HL-60/S4 (cell line): ENCODE data around the gene SECISBP2.
"Not testable (repeated sequence)": the region's sequence is repeated elsewhere in the genome, so short reads cannot be mapped to it uniquely, and the experiment has no call there.

Experiments used
- in situ Hi-C: fragments of 300-500 bp; cut with MboI; formaldehyde crosslinking; loops from 2 replicates; pipeline ENCODE4 v1.14.3; 2022; ENCODE audit warnings: low sequenced_read_pairs

The SECISBP2 gene, protein sequence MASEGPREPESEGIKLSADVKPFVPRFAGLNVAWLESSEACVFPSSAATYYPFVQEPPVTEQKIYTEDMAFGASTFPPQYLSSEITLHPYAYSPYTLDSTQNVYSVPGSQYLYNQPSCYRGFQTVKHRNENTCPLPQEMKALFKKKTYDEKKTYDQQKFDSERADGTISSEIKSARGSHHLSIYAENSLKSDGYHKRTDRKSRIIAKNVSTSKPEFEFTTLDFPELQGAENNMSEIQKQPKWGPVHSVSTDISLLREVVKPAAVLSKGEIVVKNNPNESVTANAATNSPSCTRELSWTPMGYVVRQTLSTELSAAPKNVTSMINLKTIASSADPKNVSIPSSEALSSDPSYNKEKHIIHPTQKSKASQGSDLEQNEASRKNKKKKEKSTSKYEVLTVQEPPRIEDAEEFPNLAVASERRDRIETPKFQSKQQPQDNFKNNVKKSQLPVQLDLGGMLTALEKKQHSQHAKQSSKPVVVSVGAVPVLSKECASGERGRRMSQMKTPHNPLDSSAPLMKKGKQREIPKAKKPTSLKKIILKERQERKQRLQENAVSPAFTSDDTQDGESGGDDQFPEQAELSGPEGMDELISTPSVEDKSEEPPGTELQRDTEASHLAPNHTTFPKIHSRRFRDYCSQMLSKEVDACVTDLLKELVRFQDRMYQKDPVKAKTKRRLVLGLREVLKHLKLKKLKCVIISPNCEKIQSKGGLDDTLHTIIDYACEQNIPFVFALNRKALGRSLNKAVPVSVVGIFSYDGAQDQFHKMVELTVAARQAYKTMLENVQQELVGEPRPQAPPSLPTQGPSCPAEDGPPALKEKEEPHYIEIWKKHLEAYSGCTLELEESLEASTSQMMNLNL

DNA sequence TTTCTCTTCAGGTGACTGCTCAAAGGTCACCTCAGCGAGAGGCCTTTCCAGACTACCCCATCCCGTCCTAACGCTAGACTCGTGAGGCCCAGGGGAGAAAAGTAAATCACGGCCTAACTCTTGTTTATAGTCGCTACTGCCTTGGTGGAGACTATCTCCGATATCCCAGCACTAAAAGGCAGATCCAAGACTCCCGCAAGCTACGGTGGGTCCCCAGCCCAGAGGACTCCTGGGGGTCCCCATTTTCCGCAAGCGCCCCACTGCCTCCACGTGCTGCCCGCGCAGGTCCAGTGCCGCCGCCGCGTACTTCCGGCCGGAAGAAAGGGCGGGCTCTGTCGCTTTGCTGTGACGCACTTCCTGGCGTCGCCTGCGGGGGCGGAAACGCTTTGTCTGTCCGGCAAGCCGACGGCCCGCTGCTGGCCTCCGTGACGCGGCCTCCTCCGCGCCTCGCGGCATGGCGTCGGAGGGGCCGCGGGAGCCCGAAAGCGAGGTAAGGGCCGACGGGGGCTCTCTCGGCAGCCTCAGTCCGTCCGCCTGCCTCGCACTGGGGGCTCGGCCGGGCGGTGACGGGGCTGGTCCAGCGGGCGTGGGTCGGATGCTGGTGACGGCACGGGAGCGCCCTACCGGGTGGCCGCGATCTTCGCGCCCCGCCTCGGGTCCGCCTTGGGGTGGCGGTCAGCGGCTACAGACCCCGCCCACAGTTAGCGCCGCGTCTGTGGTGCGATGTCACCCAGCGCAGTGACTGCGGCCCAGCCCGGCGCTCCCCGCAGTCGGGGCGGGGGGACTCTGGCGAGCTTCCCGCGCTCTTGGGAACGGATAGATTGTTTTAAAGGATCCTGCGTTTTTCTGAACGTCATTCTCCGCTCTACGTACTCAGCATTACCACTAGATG, at the start of gene SECISBP2:
Gene SECISBP2, plus strand, starts transcription at position 378 of the 892 bp plus-strand sequence. Its CDS starts 77 bp downstream, at position 455.
- in situ Hi-C loops: no loop called here

DNA sequence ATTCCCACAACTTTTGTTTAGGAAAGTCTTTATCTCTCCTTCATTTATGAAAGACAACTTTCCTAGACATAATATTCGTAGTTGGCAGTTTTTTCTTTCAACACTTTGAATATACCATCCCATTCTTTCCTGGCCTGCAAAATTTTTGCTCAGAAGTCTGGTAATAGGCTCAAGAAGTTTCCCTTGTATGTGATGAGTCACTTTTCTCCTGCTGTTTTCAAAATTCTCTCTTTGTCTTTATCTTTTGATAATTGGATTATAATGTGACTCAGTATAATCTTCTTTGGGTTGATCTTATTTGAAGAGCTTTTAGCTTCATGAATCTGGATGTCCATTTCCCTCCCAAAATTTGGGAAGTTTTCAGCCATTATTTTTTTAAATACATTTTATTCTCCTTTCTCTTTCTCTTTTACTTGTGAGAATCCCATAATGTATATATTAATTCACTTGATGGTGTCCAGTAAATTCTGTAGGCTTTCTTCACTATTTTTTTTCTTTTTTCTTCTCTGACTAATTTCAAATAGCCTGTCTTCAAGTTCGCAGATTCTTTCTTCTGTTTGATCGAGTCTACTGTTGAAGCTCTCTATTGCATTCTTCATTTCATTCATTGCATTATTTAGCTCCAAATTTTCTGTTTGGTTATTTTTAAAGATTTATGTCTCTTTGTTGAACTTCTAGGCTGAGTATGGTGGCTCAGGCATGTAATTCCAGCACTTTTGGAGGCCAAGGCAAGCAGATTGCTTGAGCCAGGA, 44.6 kb upstream of the SECISBP2 start:
- in situ Hi-C loops: loop anchor here (10.0 to 25.0 kb wide), 4 partner anchors 59 to 1311 kb away; partner anchors contain the start of gene CDK20

DNA sequence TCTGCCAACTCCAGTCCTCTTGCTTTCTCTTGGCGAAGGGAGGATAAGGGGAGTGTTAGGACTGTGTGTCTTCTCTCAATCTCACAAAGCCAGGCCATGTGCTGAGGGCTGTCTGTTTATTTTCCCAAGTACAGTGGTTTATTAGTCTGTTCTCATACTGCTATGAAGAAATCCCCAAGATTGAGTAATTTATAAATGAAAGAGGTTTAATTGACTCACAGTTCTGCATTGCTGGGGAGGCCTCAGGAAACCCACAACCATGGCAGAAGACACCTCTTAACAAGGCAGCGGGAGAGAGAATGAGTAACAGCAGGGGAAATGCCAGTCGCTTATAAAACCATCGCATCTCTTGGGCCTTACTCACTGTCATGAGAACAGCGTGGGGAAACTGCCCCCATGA, 43.5 kb upstream of the SECISBP2 start:
- in situ Hi-C loops: loop anchor here (10.0 to 25.0 kb wide), 5 partner anchors 60 to 1313 kb away; partner anchors contain the start of gene CDK20

DNA sequence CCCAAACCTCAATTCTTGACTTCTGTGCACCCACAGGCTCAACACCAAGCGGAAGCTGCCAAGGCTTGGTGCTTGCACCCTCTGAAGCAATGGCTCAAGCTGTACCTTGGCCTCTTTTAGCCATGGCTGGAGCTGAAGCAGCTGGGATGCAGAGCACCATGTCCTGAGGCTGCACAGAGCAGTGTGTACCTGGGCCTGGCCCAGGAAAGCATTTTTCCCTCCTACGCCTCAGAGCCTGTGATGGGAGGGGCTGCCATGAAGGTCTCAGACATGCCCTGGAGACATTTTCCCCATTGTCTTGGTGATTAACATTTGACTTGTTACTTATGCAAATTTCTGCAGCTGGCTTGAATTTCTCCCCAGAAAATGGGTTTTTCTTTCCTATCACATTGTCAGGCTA, 42.3 kb upstream of the SECISBP2 start:
- in situ Hi-C loops: loop anchor here (10.0 to 25.0 kb wide), 3 partner anchors 61 to 681 kb away; no protein-coding TSS in a partner anchor

DNA sequence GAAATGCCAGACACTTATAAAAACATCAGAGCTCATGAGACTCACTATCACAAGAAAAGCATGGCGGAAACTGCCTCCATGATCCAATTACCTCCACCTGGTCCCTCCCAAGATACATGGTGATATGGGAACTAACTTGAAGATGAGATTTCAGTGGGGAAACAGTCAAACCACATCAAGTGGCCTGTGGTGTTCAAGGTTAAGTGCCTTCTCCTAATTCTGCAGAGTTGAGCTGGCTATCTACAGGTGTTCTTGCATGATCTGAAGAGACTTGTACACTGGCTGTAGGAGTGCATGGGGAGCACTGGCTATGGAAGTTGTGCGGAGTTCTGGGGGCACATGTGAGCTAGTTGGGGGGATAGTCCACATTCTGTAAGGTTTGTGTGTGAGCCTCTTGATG, 41.3 kb upstream of the SECISBP2 start:
- in situ Hi-C loops: loop anchor here (10.0 to 25.0 kb wide), 3 partner anchors 62 to 682 kb away; no protein-coding TSS in a partner anchor

DNA sequence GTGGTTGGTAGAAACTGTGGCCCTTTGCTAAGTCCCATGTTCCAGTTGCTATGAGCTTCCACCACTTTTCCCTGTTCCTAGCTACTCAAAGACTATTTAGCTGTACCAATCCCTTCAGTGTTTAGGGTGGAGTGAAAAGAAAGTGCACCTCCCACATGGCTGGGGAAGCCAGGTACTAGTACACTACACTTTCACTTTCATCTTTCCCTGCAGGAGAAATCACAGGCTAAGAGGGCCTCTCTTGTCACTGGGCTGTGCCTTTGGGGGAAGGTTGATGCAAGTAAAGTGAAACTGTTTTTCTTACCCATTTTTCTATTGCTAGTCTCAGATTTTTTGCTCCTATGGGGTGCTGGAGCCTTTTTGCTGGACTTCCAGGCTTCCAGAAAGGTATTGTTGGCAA, 40.8 kb upstream of the SECISBP2 start:
- in situ Hi-C loops: loop anchor here (10.0 to 25.0 kb wide), 3 partner anchors 63 to 683 kb away; no protein-coding TSS in a partner anchor

DNA sequence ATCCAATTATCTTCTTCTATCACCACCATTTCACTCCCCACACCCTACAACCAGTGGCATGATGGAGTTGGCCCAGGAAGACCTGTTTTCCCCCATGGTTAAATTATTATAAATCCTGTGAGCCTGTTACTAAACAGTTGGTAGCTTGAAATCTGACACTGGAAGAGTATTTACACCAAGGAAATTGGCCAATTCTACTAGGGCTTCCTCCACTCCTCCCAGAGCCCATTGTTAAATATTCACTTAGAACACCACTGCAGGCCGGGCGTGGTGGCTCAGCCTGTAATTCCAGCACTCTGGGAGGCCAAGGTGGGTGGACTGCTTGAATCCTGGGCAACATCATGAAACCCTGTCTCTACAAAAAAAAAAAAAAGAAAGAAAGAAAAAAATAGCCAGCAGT, 39.7 kb upstream of the SECISBP2 start:
- in situ Hi-C loops: loop anchor here (10.0 to 25.0 kb wide), 3 partner anchors 64 to 684 kb away; no protein-coding TSS in a partner anchor

DNA sequence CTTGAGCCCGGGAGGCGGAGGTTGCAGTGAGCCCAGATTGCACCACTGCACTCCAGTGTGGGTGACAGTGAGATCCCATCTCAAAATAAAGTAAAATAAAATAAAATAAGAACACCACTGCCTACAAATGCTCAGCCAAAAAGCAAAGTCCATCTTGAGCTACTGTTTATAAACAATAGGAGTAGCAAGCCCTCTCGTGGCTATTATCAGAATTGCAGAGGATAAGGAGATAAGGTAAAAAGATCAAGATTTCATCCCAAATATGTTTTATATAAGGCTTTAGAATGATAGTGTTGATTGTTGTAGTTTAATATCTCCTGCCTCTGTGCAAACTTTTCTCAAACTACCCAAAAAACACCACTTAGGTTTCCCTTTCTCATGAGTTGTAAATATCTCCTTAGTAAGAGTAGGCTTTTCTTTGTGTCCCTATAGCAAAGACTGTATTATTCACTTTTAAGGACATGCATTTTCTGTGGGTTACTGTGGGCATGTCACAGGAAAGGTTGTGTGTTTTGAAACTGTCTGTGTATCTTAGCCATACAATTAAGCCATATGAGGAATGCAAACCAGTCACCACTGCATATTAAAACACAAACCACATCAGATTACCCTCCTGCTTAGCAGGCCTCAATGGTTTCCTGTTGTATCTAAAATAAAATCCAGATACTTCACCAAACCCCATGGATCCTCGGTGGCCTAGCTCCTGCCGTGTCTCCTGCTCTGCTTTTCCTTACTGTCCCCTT, 39.1 kb upstream of the SECISBP2 start:
- in situ Hi-C loops: loop anchor here (10.0 to 25.0 kb wide), 3 partner anchors 64 to 684 kb away; no protein-coding TSS in a partner anchor

DNA sequence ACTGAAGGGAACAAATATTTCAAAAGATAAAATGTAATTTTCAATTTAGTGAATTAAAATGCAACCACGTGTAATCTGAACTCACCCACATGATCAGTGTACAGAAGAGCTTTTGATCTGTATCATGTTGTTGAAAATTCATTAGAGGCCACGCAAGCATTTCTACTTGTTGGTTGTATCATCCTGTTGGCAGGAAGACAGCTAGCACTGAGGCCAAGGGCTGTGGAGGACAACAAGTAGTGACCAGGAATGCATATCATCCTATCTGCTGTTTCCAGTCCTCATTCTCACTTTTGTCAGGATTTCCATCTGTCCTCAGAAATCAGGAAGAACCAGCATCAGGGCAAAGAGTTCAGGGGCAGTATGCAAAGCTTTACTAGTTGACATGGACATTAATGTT, 37.2 kb upstream of the SECISBP2 start:
- in situ Hi-C loops: loop anchor here (25.0 kb wide), 1 partner anchor 269 kb away; no protein-coding TSS in a partner anchor

DNA sequence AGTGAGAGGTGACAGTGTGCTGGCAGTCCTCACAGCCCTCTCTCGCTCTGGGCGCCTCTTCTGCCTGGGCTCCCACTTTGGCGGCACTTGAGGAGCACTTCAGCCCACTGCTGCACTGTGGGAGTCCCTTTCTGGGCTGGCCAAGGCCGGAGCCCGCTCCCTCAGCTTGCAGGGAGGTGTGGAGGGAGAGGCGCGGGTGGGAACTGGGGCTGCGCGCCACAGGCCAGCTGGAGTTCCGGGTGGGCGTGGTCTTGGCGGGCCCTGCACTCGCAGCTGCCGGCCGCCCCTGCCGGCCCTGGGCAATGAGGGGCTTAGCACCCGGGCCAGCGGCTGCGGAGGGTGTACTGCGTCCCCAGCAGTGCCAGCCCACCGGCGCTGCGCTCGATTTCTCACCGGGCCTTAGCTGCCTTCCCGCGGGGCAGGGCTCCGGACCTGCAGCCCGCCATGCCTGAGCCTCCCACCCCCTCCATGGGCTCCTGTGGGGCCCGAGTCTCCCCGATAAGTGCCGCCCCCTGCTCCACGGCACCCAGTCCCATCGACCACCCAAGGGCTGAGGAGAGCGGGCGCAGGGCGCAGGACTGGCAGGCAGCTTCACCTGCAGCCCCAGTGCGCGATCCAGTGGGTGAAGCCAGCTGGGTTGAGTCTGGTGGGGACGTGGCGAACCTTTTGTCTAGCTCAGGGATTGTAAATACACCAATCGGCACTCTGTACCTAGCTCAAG, 35.9 kb upstream of the SECISBP2 start:
- in situ Hi-C loops: loop anchor here (25.0 kb wide), 1 partner anchor 270 kb away; no protein-coding TSS in a partner anchor

DNA sequence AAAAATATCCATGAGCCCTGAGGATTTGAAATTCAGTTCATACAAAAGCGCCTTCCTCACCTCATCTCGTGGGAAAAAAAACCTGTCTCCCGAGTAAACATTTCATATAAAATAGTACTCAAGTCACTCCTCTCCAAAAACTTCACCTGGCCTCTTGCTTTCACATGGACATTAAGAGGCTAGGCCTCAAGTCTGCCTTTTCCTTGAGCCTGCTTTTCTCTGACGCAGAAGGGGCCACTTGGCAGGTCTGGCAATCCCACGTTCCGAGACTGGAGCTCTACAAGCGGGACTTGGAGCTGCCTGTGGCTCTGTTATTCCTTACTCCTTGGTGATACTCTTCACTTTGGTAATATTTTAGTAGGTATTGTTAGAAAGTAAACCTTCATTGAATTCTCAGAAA, 34.2 kb upstream of the SECISBP2 start:
- in situ Hi-C loops: loop anchor here (25.0 kb wide), 1 partner anchor 272 kb away; no protein-coding TSS in a partner anchor

DNA sequence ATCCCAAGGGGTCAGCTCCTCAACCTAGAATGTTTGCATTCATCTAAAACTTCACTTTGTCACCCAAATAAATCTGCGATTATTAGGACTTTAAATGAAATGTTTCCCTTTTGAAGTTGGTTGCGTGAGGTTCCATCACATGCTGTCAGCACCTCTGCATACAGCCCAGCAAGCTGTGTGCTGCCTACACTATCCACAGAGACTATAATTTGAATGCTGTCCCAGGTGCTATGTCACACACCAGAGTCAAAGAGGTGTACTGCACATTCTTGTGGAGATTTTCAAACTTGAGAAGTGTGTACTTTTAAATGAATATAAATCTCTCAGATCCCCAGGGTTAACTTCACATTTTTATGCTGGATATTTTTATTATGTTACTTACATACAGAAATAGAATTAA, 26.6 kb upstream of the SECISBP2 start:
- in situ Hi-C loops: loop anchor here (25.0 kb wide), 1 partner anchor 279 kb away; no protein-coding TSS in a partner anchor

DNA sequence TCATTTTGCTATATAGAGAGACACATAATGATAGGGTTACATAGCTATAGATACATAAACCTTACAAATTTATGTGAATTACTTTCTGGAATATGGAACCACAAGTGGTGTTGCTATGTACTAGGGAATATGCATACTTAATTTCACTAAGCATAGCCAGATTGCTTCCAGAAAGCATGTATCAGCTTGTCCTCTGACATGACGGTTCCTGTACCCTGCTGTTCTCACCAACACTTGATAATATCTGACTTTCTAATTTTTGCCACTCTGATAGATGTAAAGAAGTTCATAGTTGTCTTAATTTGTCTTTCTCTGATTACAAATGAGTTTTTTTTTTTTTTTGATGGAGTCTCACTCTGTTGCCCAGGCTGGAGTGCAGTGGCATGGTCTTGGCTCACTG, 25.3 kb upstream of the SECISBP2 start:
- in situ Hi-C loops: loop anchor here (25.0 kb wide), 1 partner anchor 281 kb away; no protein-coding TSS in a partner anchor

DNA sequence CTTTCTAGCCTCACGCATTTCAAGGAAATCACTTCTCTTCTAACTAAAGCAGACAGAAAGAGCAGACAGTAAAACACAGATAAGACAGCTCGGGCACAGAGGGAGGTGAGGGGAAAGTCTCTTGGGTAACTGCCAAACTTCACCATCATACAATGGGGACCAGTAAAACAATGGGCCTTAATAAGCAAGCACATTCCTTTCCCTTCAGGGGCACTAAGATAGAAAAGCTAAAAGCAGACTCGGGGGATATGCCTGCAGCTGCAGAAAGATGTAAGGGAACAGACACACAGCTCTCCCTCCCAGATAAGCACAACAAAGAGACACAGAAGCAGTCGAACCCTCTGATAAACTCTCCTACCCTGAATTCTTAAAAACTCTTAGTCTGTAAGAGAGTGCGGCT, 22.9 kb upstream of the SECISBP2 start:
- in situ Hi-C loops: loop anchor here (25.0 kb wide), 1 partner anchor 283 kb away; no protein-coding TSS in a partner anchor

DNA sequence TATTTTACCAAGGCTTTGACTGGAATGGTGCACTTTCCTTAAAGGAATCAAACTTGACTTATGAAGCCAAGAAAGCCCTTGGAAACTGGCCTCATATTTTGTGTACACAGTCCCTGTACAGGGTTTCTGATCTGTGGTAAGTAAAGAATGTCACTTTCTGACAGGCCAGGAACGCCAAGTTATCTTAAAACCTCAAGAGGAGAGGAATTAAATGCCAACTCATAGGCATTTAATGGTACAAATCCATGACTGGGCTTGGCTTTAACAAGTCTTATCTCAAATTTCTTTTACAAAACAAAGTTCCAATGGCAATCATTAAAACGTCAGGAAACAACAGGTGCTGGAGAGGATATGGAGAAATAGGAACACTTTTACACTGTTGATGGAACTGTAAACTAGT, 16.3 kb upstream of the SECISBP2 start:
- in situ Hi-C loops: not testable (repeated sequence)

DNA sequence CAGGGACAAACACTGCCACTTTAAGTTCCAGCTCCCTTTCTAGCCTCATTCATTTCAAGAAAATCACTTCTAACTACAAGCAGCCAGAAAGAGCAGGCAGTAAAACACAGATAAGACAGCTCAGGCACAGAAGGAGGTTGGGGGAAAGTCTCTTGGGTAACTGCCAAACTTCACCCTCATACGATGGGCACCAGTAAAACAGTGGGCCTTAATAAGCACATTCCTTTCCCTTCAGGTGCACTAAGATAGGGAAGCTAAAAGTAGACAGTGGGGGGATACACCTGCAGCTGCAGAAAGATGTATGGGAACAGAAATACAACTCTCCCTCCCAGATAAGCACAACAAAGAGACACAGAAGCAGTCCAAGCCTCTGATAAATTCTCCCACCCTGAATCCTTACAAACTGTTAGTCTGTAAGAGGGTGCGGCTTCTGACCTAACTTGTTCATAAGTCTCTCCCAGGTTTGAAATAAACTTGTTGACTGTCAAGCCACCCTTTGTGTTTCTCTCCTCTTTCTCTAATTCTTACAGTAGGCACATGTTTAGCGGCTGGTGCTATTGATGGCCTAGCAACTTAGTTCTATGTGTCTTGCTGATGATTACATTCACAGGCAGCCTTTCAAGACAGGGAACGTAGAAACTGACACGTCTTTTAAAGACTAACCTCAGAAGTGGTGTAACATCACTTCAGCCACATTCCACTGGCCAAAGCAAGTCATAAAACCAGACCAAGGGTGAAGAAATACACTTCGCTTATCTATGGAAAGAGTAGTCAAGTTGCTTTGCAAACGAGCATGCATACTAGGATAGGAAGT, 14.1 kb upstream of the SECISBP2 start:
- in situ Hi-C loops: no loop called here

DNA sequence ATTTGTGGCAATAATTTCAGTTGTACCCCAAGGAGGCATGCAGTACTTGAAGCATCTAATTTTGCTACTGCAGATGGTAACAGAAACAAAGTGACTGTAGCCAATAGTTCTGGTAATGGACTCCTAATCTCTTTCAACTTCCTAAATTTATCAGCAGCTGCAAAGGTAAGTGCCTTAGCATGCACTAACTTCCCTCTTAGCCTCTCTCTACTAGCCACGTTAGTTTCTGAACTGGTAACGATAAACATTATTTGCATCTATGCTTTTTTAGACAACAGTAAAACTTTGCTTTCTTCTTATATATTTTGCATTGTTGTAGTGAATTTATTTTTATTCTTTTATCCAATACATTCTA, 13.5 kb upstream of the SECISBP2 start:
- in situ Hi-C loops: no loop called here
